Fibroblast of pulmonary artery (primary cell): ENCODE measurements around the gene PCDHGA6.

ENCODE experiments used
- DNase-seq: peaks from one replicate; pipeline ENCODE4 v3.0.0-alpha.2; 2010; ENCODE audit warnings: low read depth
- H3K4me3 ChIP-seq: replicated peaks from 2 replicates; pipeline ENCODE4 v1.5.1; 2011; ENCODE audit warnings: low read depth, mild to moderate bottlenecking, control low read depth, low read length, moderate library complexity
- CTCF ChIP-seq: IDR thresholded peaks from 2 replicates; pipeline ENCODE4 v1.5.1; 2011; ENCODE audit warnings: mild to moderate bottlenecking, control low read depth, low read length, inconsistent platforms; ENCODE audit errors: missing control alignments

Gene PCDHGA6

GRCh38 chr5:141362719-141363118, 11.0 kb upstream of the PCDHGA6 start:
- no peak for DNase-seq
- no peak overlapping the region for H3K4me3 ChIP-seq
- no peak for TF ChIP-seq CTCF

DNA sequence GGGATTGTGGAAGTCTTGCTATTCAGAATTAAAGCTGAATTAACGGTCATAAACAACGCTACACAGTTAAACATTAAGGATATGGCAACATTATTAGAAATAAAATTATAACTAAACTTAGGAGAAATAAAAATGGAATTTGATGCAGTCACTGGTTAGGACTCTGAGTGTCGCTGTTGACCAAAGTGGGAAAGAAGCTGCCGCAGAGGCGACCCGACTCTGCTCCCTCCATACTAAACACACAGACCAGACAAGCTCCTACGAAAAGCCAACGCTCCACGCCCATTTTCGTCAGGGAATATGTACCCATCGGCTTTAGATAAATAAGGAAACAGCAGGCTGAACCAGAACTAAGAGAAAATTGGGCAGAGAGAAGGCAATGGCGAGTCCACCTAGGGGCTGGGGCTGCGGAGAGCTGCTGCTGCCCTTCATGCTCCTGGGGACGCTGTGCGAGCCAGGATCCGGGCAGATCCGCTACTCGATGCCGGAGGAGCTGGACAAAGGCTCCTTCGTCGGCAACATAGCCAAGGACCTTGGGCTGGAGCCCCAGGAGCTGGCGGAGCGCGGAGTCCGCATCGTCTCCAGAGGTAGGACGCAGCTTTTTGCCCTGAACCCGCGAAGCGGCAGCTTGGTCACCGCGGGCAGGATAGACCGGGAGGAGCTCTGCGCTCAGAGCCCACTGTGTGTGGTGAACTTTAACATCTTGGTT, 9.6 kb upstream of the PCDHGA6 start, which contains the start of gene PCDHGA5:
PCDHGA5 (plus strand) TSS at position 211 of the 709 bp plus-strand sequence; CDS start at position 380, 169 bp downstream.
- TF ChIP-seq CTCF, result peak; percentile 24
- H3K4me3 ChIP-seq, result peak within 1 kb of the TSS; percentile 40
- peak; percentile 54 for DNase-seq

- no peak for TF ChIP-seq CTCF
- H3K4me3 ChIP-seq, result no peak overlapping the region
These were observed 7.4 kb upstream of the PCDHGA6 start for GRCh38 chr5:141366016-141366896.

DNA sequence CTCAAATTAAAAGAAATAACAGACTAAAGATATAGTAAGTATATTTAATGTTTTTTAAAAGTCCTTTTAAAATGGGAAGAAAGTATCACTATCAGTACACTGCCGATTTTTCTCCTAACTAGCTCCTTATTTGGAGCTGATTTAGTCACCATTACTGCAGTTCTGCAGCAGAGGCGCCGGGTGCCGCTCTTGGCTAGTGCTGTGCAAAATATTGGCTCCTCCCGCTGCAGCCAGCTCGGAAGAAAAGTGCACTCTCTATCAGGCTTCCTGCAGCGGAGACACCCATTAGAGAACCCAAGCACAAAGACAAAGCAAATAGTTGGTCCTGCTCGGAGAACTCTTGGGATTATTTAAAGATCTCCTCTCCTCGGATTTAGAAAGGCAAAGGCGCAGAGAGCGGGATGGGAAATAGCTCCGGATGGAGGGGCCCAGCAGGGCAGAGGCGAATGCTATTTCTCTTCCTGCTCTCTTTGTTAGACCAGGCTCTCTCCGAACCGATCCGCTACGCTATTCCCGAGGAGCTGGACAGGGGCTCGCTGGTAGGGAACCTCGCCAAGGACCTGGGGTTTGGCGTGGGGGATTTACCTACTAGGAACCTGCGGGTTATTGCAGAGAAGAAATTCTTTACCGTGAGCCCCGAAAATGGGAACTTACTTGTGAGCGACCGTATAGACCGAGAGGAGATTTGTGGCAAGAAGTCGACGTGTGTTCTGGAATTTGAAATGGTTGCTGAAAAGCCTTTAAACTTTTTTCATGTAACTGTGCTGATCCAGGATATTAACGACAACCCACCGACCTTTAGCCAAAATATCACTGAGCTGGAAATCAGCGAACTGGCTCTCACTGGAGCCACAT, 3.5 kb upstream of the PCDHGA6 start, which contains the start of gene PCDHGB3:
PCDHGB3 (plus strand) TSS at position 249 of the 855 bp plus-strand sequence; CDS start at position 402, 153 bp downstream.
- peak; percentile 55 for TF ChIP-seq CTCF
- DNase-seq, result peak; percentile 77
- H3K4me3 ChIP-seq, result peak within 1 kb of the TSS; percentile 48

More at GRCh38 chr5:141366016-141366896, 7.4 kb upstream of the PCDHGA6 start:
- no peak for DNase-seq

- no peak for DNase-seq
- TF ChIP-seq CTCF, result no peak
- no peak overlapping the region for H3K4me3 ChIP-seq
These were observed 1.9 kb upstream of the PCDHGA6 start for GRCh38 chr5:141371572-141372475.
